CD4-positive, alpha-beta T cell (primary cell): ENCODE measurements around the gene TFEB. TPM values are rescaled to one million over a fixed set of nuclear protein-coding genes. Genes with fewer than 3 reads are reported as not detected.

Source experiments
- ATAC-seq: fragments of 200-7000 bp; cut with Tn5 transposase; one replicate; pipeline ENCODE4 v1.10.0; 2022; ENCODE audit warnings: mild to moderate bottlenecking; ENCODE audit not compliant: poor library complexity
- CTCF ChIA-PET: fragments of 350-600 bp; sonication (Branson Sonifier 250); formaldehyde crosslinking; loops from one replicate; lab custom pipeline; 2021; ENCODE audit warnings: antibody characterized with exemption, inconsistent platforms; lab: Charles Lee
- POLR2A ChIA-PET: fragments of 350-600 bp; sonication (Branson Sonifier 250); formaldehyde crosslinking; loops from one replicate; lab custom pipeline; 2021; ENCODE audit warnings: antibody characterized with exemption, inconsistent platforms; lab: Charles Lee
- DNase-seq, 14 experiments: peaks; one replicate each; pipeline ENCODE4 v3.0.0-alpha.2; 2013 to 2020; ENCODE audit warnings: mixed read lengths in 2 of 14
- H3K27ac ChIP-seq, 2 donors: one replicate each; pipeline versions ENCODE4 v1.5.1 to v1.7.0; 2013; ENCODE audit warnings: low read length in 2 of 2, low read depth in 1 of 2, mild to moderate bottlenecking in 1 of 2
- H3K27me3 ChIP-seq, 2 experiments: 1 replicate in 1 of 2; 2 replicates in 1 of 2; pipeline versions ENCODE4 v1.6.1 to v1.7.0; 2013; ENCODE audit warnings: low read length in 2 of 2, control low read depth in 1 of 2, mild to moderate bottlenecking in 1 of 2, moderate library complexity in 1 of 2; ENCODE audit not compliant: insufficient read depth in 2 of 2, control insufficient read depth in 1 of 2
- H3K36me3 ChIP-seq: one replicate; pipeline ENCODE4 v1.6.1; 2013; ENCODE audit warnings: low read length, control low read depth; ENCODE audit not compliant: insufficient read depth
- H3K4me1 ChIP-seq: one replicate; pipeline ENCODE4 v1.6.1; 2013; ENCODE audit warnings: low read length, control low read depth; ENCODE audit not compliant: insufficient read depth
- H3K4me3 ChIP-seq: one replicate; pipeline ENCODE4 v1.5.1; 2013; ENCODE audit warnings: mild to moderate bottlenecking, low read length, moderate library complexity
- H3K9me3 ChIP-seq, 2 experiments: 1 replicate in 1 of 2; 2 replicates in 1 of 2; pipeline versions ENCODE4 v1.6.1 to v1.7.0; 2013; ENCODE audit warnings: low read length in 2 of 2, mild to moderate bottlenecking in 2 of 2, control low read depth in 1 of 2, moderate library complexity in 1 of 2; ENCODE audit not compliant: control insufficient read depth in 1 of 2, insufficient read depth in 1 of 2
- H3K27ac Mint-ChIP-seq: one replicate; pipeline ENCODE4 v1.8.0; 2020; ENCODE audit warnings: mixed read lengths
- H3K27me3 Mint-ChIP-seq: one replicate; pipeline ENCODE4 v1.8.0; 2021; ENCODE audit warnings: mixed read lengths
- H3K36me3 Mint-ChIP-seq: one replicate; pipeline ENCODE4 v1.8.0; 2021; ENCODE audit warnings: low read depth, mixed read lengths
- H3K4me1 Mint-ChIP-seq: one replicate; pipeline ENCODE4 v1.8.0; 2021; ENCODE audit warnings: low read depth, mixed read lengths
- H3K4me3 Mint-ChIP-seq: one replicate; pipeline ENCODE4 v1.8.0; 2020; ENCODE audit warnings: mild to moderate bottlenecking, mixed read lengths
- H3K9me3 Mint-ChIP-seq: one replicate; pipeline ENCODE4 v1.8.0; 2020; ENCODE audit warnings: mixed read lengths
- intact Hi-C, 2 experiments: fragments of 100-400 bp; cut with DNase I in 1 of 2; cut with micrococcal nuclease in 1 of 2; formaldehyde crosslinking; loops; one replicate each; pipeline versions ENCODE4 v1.15.1 to v1.9.0; 2023 to 2025; cut with DNase I, micrococcal nuclease
- total RNA-seq, 174 experiments: library from RNA in 2 of 174; stranded (reverse) in 2 of 174; gene quantifications; one replicate each; pipeline ENCODE4 v1.2.3 and lab custom pipeline; 2021 to 2026
- TF ChIP-seq, protein P1 (sequence below): fragments of 200-600 bp; IDR thresholded peaks from one replicate; pipeline ENCODE4 v1.8.0; 2022; ENCODE audit warnings: antibody characterized with exemption, mild to moderate bottlenecking

The TFEB gene
- total RNA-seq, 2 experiments from 2014 or later = 23.8 to 24.1 TPM

DNA sequence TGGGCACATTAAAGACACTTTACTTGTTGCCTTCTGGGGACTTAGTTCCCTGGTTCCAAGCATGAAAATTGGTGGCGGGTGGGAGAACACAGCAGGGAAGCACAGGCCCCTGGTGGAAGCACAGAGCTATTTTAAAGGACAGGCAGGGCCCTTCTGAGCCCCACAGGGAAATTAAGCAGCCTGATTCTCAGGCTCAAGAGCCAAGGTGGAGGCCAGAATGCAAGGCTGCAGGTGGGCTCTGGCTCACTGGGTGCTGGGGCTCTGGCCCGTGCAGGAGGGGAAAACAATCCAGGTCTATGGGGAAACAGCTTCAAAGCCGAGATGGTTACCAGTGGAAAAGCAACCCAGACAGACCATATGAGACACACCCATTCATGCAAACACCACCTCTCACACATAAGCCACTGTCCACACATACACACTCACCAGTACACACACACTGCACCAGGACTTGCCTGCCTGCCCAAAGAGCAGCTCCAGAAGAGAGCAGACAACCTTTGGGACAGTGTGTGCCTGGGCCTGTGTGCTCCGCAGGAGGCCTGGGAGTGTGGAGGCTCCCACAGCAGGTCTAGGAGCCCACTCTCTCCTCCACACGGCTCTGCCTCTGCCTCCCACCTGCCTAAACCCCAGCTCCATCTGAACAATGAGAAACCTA is 30.6 kb downstream of the TFEB start:
- POLR2A ChIA-PET = no interaction called here
- Histone ChIP-seq H3K27ac (no peak overlapping the region), H3K9me3 (no peaks in the 10 kb centered on the region), H3K27me3 (no peaks in the 10 kb centered on the region), H3K36me3 (peaks cover 6% of the 10 kb centered on the region), H3K4me1 (peaks cover 41% of the 10 kb centered on the region), H3K4me3 (no peak overlapping the region)
- Mint-ChIP-seq H3K27me3 (no peaks in the 10 kb centered on the region), H3K9me3 (no peaks in the 10 kb centered on the region), H3K4me1 (peaks cover 34% of the 10 kb centered on the region), H3K36me3 (no peaks in the 10 kb centered on the region), H3K27ac (no peak overlapping the region), H3K4me3 (no peak overlapping the region)
- CTCF ChIA-PET = interaction anchor here (1.5 kb wide), 1 partner anchor 30 kb away, joined by 5 read pairs; no protein-coding TSS in a partner anchor
- no peak for ATAC-seq
- no peak for DNase-seq
- intact Hi-C loops = no loop called here
- TF ChIP-seq, protein P1, sequence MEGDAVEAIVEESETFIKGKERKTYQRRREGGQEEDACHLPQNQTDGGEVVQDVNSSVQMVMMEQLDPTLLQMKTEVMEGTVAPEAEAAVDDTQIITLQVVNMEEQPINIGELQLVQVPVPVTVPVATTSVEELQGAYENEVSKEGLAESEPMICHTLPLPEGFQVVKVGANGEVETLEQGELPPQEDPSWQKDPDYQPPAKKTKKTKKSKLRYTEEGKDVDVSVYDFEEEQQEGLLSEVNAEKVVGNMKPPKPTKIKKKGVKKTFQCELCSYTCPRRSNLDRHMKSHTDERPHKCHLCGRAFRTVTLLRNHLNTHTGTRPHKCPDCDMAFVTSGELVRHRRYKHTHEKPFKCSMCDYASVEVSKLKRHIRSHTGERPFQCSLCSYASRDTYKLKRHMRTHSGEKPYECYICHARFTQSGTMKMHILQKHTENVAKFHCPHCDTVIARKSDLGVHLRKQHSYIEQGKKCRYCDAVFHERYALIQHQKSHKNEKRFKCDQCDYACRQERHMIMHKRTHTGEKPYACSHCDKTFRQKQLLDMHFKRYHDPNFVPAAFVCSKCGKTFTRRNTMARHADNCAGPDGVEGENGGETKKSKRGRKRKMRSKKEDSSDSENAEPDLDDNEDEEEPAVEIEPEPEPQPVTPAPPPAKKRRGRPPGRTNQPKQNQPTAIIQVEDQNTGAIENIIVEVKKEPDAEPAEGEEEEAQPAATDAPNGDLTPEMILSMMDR = no peak

DNA sequence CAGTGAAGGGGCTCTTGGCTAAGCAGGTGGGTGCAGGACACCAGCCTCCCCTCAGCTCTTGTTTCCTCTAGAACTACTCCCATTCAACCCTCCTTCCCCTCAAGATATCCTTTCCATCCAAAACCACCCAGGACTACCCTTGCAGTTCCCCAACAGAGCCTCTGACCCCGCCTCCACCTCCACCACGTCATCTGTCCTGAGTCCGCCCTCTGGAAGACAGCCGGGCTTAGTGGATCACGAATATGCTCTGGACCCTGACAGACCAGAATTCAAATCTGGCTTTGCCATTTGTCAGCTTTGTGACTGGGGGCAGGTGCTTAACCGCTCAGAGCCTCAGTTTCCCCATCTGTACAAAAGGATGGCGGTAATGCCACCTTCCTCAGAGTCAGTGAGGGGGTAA is 31.4 kb downstream of the TFEB start:
- intact Hi-C loops = no loop called here
- Histone ChIP-seq H3K4me1 (peaks cover 41% of the 10 kb centered on the region), H3K36me3 (peaks cover 6% of the 10 kb centered on the region), H3K9me3 (no peaks in the 10 kb centered on the region), H3K27ac (no peak overlapping the region), H3K27me3 (no peaks in the 10 kb centered on the region), H3K4me3 (no peak overlapping the region)
- ATAC-seq = no peak
- Mint-ChIP-seq H3K9me3 (no peaks in the 10 kb centered on the region), H3K36me3 (no peaks in the 10 kb centered on the region), H3K4me3 (no peak overlapping the region), H3K27ac (no peak overlapping the region), H3K27me3 (no peaks in the 10 kb centered on the region), H3K4me1 (peaks cover 34% of the 10 kb centered on the region)
- TF ChIP-seq, protein P1 = no peak
- ChIA-PET CTCF (no interaction called here), POLR2A (no interaction called here)
- DNase-seq = no peak

DNA sequence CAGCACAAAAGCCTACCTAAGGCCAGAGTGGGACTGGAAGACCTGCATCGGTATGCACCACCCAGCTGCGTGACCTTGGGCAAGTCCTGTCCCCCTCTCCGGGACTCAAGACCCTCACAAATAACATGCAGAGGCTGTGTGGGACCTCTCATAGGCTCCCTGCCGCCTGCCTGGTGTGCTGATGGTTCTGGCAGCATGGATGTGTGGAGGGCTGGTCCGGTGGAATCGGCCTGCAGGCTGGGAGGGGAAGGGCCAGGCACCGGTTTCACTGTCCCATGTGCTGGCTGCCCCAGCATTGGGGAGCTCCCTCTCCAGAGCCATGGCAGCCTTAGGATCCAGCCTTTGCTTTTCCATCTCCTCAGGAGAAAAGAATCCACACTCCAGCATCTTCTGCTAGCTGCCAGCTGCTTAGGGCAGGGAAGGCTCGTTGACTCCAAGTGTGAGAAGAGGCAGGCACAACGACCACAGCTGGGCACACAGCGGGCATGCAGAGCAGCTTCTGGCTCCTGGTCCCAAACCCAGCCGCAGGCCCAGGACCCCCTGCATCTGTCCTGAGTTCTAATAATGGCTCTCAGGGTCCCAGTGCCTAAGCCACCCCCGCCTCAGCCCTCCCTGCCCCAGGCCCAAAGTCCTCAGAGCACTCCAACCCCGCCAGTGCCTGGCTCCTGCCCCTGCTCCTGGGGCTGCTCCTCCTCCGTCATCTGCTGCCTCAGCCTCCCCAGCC is 32.5 kb downstream of the TFEB start:
- H3K27me3 ChIP-seq = no peaks in the 10 kb centered on the region
- DNase-seq (no peak), ATAC-seq (no peak)
- H3K4me1 ChIP-seq = peaks cover 31% of the 10 kb centered on the region
- Mint-ChIP-seq H3K36me3 (no peaks in the 10 kb centered on the region), H3K27me3 (no peaks in the 10 kb centered on the region), H3K4me3 (no peak overlapping the region), H3K27ac (no peak overlapping the region), H3K4me1 (peaks cover 25% of the 10 kb centered on the region), H3K9me3 (no peaks in the 10 kb centered on the region)
- H3K9me3 ChIP-seq = no peaks in the 10 kb centered on the region
- H3K27ac ChIP-seq = no peak overlapping the region
- intact Hi-C loops = no loop called here
- CTCF ChIA-PET = no interaction called here
- H3K36me3 ChIP-seq = peaks cover 6% of the 10 kb centered on the region
- TF ChIP-seq, protein P1 = no peak
- no peak overlapping the region for H3K4me3 ChIP-seq
- POLR2A ChIA-PET = no interaction called here
